GM06990 (cell line): Measurements from ENCODE around the gene HBA1.
A peak's percentile ranks its signal among the peaks of the same experiment; 100 is the strongest.

Experiments used
- DNase-seq: peaks from one replicate; pipeline ENCODE4 v3.0.0-alpha.2; 2011; ENCODE audit not compliant: insufficient read length; ENCODE audit errors: extremely low read depth
- H3K27me3 ChIP-seq: replicated peaks from 2 replicates; pipeline ENCODE4 v1.6.0; 2011; ENCODE audit warnings: low read length; ENCODE audit not compliant: control insufficient read depth, insufficient read depth
- H3K36me3 ChIP-seq: 2 replicates; pipeline ENCODE4 v1.5.1; 2011; ENCODE audit warnings: low read length; ENCODE audit not compliant: control insufficient read depth, insufficient read depth
- H3K4me3 ChIP-seq: replicated peaks from 2 replicates; pipeline ENCODE4 v1.5.1; 2011; ENCODE audit warnings: low read depth, mild to moderate bottlenecking, control low read depth, low read length
- CTCF ChIP-seq: IDR thresholded peaks from 2 replicates; pipeline ENCODE4 v1.5.1; 2011; ENCODE audit warnings: low read length, control low read depth, mild to moderate bottlenecking, inconsistent platforms; ENCODE audit not compliant: insufficient read depth, poor library complexity, severe bottlenecking

HBA1 gene

GRCh38 chr16:180681-181564 lies 4.4 kb downstream of the HBA1 start:
- H3K36me3 ChIP-seq: peaks cover 3% of the 10 kb centered on the region
- no peak overlapping the region for H3K4me3 ChIP-seq
- DNase-seq: peak; percentile 85
- no peak for TF ChIP-seq CTCF
- peaks cover 2% of the 10 kb centered on the region; the same call in 1 of the 2 replicates for H3K27me3 ChIP-seq

- no peak for DNase-seq
- peak; percentile 84 for TF ChIP-seq CTCF
- no peak overlapping the region for H3K4me3 ChIP-seq
- H3K36me3 ChIP-seq: peaks cover 3% of the 10 kb centered on the region
- H3K27me3 ChIP-seq: peaks cover 2% of the 10 kb centered on the region; the same call in 1 of the 2 replicates
Observed at GRCh38 chr16:181565-182021, 5.1 kb downstream of the HBA1 start.

- Histone ChIP-seq H3K4me3 (no peak overlapping the region), H3K36me3 (peaks cover 10% of the 10 kb centered on the region), H3K27me3 (no peaks in the 10 kb centered on the region)
- no peak for TF ChIP-seq CTCF
- DNase-seq: no peak
Observed at GRCh38 chr16:183005-183404, 6.5 kb downstream of the HBA1 start.

- H3K27me3 ChIP-seq: no peaks in the 10 kb centered on the region
- TF ChIP-seq CTCF: no peak
- DNase-seq: no peak
- peaks cover 25% of the 10 kb centered on the region for H3K36me3 ChIP-seq
- H3K4me3 ChIP-seq: no peak overlapping the region
Observed at GRCh38 chr16:185213-185612, 8.7 kb downstream of the HBA1 start.

GRCh38 chr16:185691-186090 lies 9.2 kb downstream of the HBA1 start:
- DNase-seq: no peak
- no peaks in the 10 kb centered on the region for H3K27me3 ChIP-seq
- no peak for TF ChIP-seq CTCF
- H3K4me3 ChIP-seq: no peak overlapping the region
- peaks cover 25% of the 10 kb centered on the region for H3K36me3 ChIP-seq
